GM18861 (cell line): ENCODE results near the gene VGLL4.
A peak's percentile ranks its signal among the peaks of the same experiment; 100 is the strongest.
"Not testable (repeated sequence)": the region's sequence is repeated elsewhere in the genome, so short reads cannot be mapped to it uniquely, and the experiment has no call there.

Experiments
- ATAC-seq: cut with Tn5 transposase; IDR thresholded peaks from one replicate; pipeline ENCODE4 v1.9.1; 2021; ENCODE audit not compliant: unreplicated experiment

The VGLL4 gene

GRCh38 chr3:11607816-11608215, 35.9 kb downstream of the VGLL4 start:
- no peak for ATAC-seq

- no peak for ATAC-seq
Observed at GRCh38 chr3:11606865-11607440, 36.8 kb downstream of the VGLL4 start.

- no peak for ATAC-seq
Observed at GRCh38 chr3:11606090-11606784, 37.5 kb downstream of the VGLL4 start.

- ATAC-seq = no peak
Observed at GRCh38 chr3:11605398-11605797, 38.3 kb downstream of the VGLL4 start.

GRCh38 chr3:11604139-11604892, 39.4 kb downstream of the VGLL4 start:
- no peak for ATAC-seq

- ATAC-seq = no peak
Observed at GRCh38 chr3:11603628-11604027, 40.1 kb downstream of the VGLL4 start.

- ATAC-seq = peak; percentile 37
Observed at GRCh38 chr3:11602886-11603527, 40.7 kb downstream of the VGLL4 start.

- ATAC-seq = no peak
Observed at GRCh38 chr3:11602239-11602840, 41.4 kb downstream of the VGLL4 start.

- peak; percentile 79 for ATAC-seq
Observed at GRCh38 chr3:11601446-11602238, 42.1 kb downstream of the VGLL4 start.

- ATAC-seq = no peak
Observed at GRCh38 chr3:11600501-11601282, 43.0 kb downstream of the VGLL4 start.

- no peak for ATAC-seq
Observed at GRCh38 chr3:11596387-11596786, 47.3 kb downstream of the VGLL4 start.

GRCh38 chr3:11595024-11595423, 48.7 kb downstream of the VGLL4 start:
- not testable (repeated sequence) for ATAC-seq

GRCh38 chr3:11593318-11594034, 50.2 kb downstream of the VGLL4 start:
- no peak for ATAC-seq

GRCh38 chr3:11592445-11593298, 51.0 kb downstream of the VGLL4 start:
- no peak for ATAC-seq

GRCh38 chr3:11591391-11592282, 52.1 kb downstream of the VGLL4 start:
- ATAC-seq = no peak

- ATAC-seq = no peak
Observed at GRCh38 chr3:11591002-11591355, 52.7 kb downstream of the VGLL4 start.

GRCh38 chr3:11589706-11590105, 54.0 kb downstream of the VGLL4 start:
- no peak for ATAC-seq
